Body of pancreas (tissue), 4 donors: Measurements from ENCODE around the gene TMEM150B.

Experiments used
- POLR2A ChIP-seq, 3 donors: fragments of 450-650 bp; IDR thresholded peaks; one replicate each; pipeline ENCODE4 v1.6.1; 2016; ENCODE audit warnings: antibody characterized with exemption in 3 of 3, mild to moderate bottlenecking in 2 of 3
- TF ChIP-seq, protein P1 (sequence below), 7 experiments: fragments of 450-650 bp in 4 of 7; fragments of 200-600 bp in 3 of 7; sonication (generic) in 3 of 7; IDR thresholded peaks; one replicate each; pipeline ENCODE4 v1.5.1; 2016 to 2019; ENCODE audit warnings: antibody characterized with exemption in 7 of 7

DNA sequence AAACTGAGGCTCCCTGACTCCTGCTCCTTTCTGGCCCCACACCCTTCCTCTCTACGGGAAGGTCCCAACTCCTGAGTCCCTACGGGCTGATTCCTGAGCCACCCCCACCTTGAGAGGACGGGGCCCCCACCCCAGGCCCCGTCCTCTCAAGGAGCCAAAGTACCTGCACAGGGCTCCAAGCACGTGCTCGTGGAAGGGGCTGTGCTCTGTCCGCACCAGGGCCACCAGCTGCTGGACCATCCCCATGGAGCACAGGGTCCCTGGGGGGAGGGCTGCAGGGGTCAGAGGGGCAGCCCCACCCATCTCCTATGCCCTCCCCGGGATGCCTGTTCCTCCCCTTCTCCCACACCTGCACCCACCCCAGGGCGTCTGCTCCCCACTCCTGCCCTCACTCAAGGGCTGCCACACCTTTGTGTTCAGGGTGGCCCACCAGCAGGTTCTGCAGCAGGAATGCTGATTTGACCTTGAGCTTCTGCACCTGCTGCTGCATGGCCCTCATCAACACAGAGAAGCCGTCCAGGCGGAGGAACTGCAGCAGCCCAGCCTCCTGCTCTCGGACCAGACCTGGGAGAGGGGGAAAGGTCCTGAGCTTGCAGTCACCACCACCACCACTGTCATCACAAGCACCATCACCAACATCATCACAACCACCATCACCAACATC, 59.3 kb downstream of the TMEM150B start:
- TF ChIP-seq POLR2A (IDR thresholded peaks at IDR 0.05) = no peak
- TF ChIP-seq, protein P1, sequence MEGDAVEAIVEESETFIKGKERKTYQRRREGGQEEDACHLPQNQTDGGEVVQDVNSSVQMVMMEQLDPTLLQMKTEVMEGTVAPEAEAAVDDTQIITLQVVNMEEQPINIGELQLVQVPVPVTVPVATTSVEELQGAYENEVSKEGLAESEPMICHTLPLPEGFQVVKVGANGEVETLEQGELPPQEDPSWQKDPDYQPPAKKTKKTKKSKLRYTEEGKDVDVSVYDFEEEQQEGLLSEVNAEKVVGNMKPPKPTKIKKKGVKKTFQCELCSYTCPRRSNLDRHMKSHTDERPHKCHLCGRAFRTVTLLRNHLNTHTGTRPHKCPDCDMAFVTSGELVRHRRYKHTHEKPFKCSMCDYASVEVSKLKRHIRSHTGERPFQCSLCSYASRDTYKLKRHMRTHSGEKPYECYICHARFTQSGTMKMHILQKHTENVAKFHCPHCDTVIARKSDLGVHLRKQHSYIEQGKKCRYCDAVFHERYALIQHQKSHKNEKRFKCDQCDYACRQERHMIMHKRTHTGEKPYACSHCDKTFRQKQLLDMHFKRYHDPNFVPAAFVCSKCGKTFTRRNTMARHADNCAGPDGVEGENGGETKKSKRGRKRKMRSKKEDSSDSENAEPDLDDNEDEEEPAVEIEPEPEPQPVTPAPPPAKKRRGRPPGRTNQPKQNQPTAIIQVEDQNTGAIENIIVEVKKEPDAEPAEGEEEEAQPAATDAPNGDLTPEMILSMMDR (IDR thresholded peaks at IDR 0.05) = no peak
